Upper lobe of right lung (tissue), 1 donor: Measurements from ENCODE around the gene DENND1B. TPM values are rescaled to one million over a fixed set of nuclear protein-coding genes. Genes with fewer than 3 reads are reported as not detected.

ENCODE experiments used
- ATAC-seq: fragments of 200-7000 bp; cut with Tn5 transposase; one replicate; pipeline ENCODE4 v1.9.1; 2020; ENCODE audit warnings: mild to moderate bottlenecking, moderate library complexity
- DNase-seq: peaks from one replicate; pipeline ENCODE4 v3.0.0-alpha.2; 2020
- H3K27ac ChIP-seq: fragments of 200-600 bp; one replicate; pipeline ENCODE4 v1.8.0; 2022
- H3K27me3 ChIP-seq: fragments of 200-600 bp; one replicate; pipeline ENCODE4 v1.8.0; 2022; ENCODE audit warnings: mild to moderate bottlenecking
- H3K36me3 ChIP-seq: fragments of 200-600 bp; one replicate; pipeline ENCODE4 v1.8.0; 2022
- H3K4me1 ChIP-seq: fragments of 200-600 bp; one replicate; pipeline ENCODE4 v1.8.0; 2022
- H3K4me3 ChIP-seq: fragments of 200-600 bp; one replicate; pipeline ENCODE4 v1.8.0; 2022; ENCODE audit warnings: mild to moderate bottlenecking
- H3K9me3 ChIP-seq: fragments of 200-600 bp; one replicate; pipeline ENCODE4 v1.8.0; 2022
- CTCF ChIP-seq: fragments of 200-600 bp; IDR thresholded peaks from one replicate; pipeline ENCODE4 v1.8.0; 2022; ENCODE audit warnings: antibody characterized with exemption
- intact Hi-C: fragments of 100-400 bp; cut with DNase I; formaldehyde crosslinking; loops from one replicate; pipeline ENCODE4 v1.11.0; 2022
- total RNA-seq: library from RNA; stranded (reverse); fragmentation: NEBNext Ultra II Directional; extraction: Animal tissue kit (Norgen Biotek cat#: 25700); gene quantifications from one replicate; pipeline ENCODE4 v1.2.1, GENCODE V29; 2021
- donor health status: DM: no; HTN: yes; CAD: no; lungs with severe emphysema.

The DENND1B gene
- total RNA-seq, 1 donor from 2014 or later: 20.1 TPM

GRCh38 chr1:197800379-197801110 is 25.3 kb upstream of the DENND1B start:
- Histone ChIP-seq H3K4me3 (no peak overlapping the region), H3K27me3 (no peaks in the 10 kb centered on the region), H3K27ac (no peak overlapping the region), H3K9me3 (peaks cover 11% of the 10 kb centered on the region), H3K36me3 (no peaks in the 10 kb centered on the region), H3K4me1 (no peaks in the 10 kb centered on the region)
- ATAC-seq: peak; percentile 32
- no peak for DNase-seq
- intact Hi-C loops: no loop called here
- TF ChIP-seq CTCF: no peak

- peaks cover 11% of the 10 kb centered on the region for H3K9me3 ChIP-seq
- ATAC-seq (peak; percentile 64), DNase-seq (no peak)
Measured at GRCh38 chr1:197799271-197799670, 24.0 kb upstream of the DENND1B start.

GRCh38 chr1:197798492-197798891 is 23.2 kb upstream of the DENND1B start:
- DNase-seq (no peak), ATAC-seq (peak; percentile 43)
- intact Hi-C loops: no loop called here
- Histone ChIP-seq H3K4me3 (no peak overlapping the region), H3K9me3 (peaks cover 11% of the 10 kb centered on the region), H3K27ac (no peak overlapping the region), H3K36me3 (no peaks in the 10 kb centered on the region), H3K4me1 (no peaks in the 10 kb centered on the region), H3K27me3 (no peaks in the 10 kb centered on the region)
- no peak for TF ChIP-seq CTCF

More at GRCh38 chr1:197799271-197799670, 24.0 kb upstream of the DENND1B start:
- H3K36me3 ChIP-seq: no peaks in the 10 kb centered on the region
- H3K27me3 ChIP-seq: no peaks in the 10 kb centered on the region
- intact Hi-C loops: no loop called here
- no peak overlapping the region for H3K4me3 ChIP-seq
- no peak overlapping the region for H3K27ac ChIP-seq
- H3K4me1 ChIP-seq: no peaks in the 10 kb centered on the region
- TF ChIP-seq CTCF: no peak

GRCh38 chr1:197797010-197797409 is 21.7 kb upstream of the DENND1B start:
- no peak for TF ChIP-seq CTCF
- no peak for ATAC-seq
- H3K27ac ChIP-seq: no peak overlapping the region
- H3K4me3 ChIP-seq: no peak overlapping the region
- intact Hi-C loops: no loop called here
- no peaks in the 10 kb centered on the region for H3K27me3 ChIP-seq
- DNase-seq: no peak
- no peaks in the 10 kb centered on the region for H3K36me3 ChIP-seq
- peaks cover 11% of the 10 kb centered on the region for H3K9me3 ChIP-seq
- no peaks in the 10 kb centered on the region for H3K4me1 ChIP-seq

- DNase-seq (no peak), ATAC-seq (peak; percentile 16)
- Histone ChIP-seq H3K9me3 (no peaks in the 10 kb centered on the region), H3K27me3 (no peaks in the 10 kb centered on the region), H3K4me3 (no peak overlapping the region), H3K4me1 (no peaks in the 10 kb centered on the region), H3K36me3 (no peaks in the 10 kb centered on the region), H3K27ac (no peak overlapping the region)
- intact Hi-C loops: no loop called here
- TF ChIP-seq CTCF: no peak
Measured at GRCh38 chr1:197788741-197789739, 13.8 kb upstream of the DENND1B start.
